Progenitor cell of endocrine pancreas (in vitro differentiated cells): ENCODE data around the gene MLH3. TPM values are rescaled to one million over a fixed set of nuclear protein-coding genes. Genes with fewer than 3 reads are reported as not detected.

Experiments used
- DNase-seq: peaks from one replicate; pipeline ENCODE4 v3.0.0; 2021; ENCODE audit warnings: low spot score; ENCODE audit not compliant: unreplicated experiment
- H3K27ac Mint-ChIP-seq: 2 replicates; pipeline ENCODE4 v1.8.0; 2021; ENCODE audit warnings: mild to moderate bottlenecking, moderate library complexity, mixed read lengths
- H3K27me3 Mint-ChIP-seq: 2 replicates; pipeline ENCODE4 v1.8.0; 2021; ENCODE audit warnings: mixed read lengths
- H3K36me3 Mint-ChIP-seq: 2 replicates; pipeline ENCODE4 v1.8.0; 2022; ENCODE audit warnings: mixed read lengths; ENCODE audit not compliant: insufficient read depth
- H3K4me1 Mint-ChIP-seq: 2 replicates; pipeline ENCODE4 v1.8.0; 2021; ENCODE audit warnings: low read depth, mixed read lengths
- H3K4me3 Mint-ChIP-seq: 2 replicates; pipeline ENCODE4 v1.8.0; 2021; ENCODE audit warnings: low read depth, mild to moderate bottlenecking, moderate library complexity, mixed read lengths
- H3K9me3 Mint-ChIP-seq: 2 replicates; pipeline ENCODE4 v1.8.0; 2021; ENCODE audit warnings: low read depth, mixed read lengths
- long read RNA-seq: library from polyadenylated mRNA; unstranded; transcript quantifications from one replicate; pipeline ENCODE4 v2.0.0, GENCODE V29; 2020
- total RNA-seq: library from RNA; stranded (reverse); gene quantifications from 2 replicates; pipeline ENCODE4 v1.2.1, GENCODE V29; 2021
- TF ChIP-seq, protein P1 (sequence below): fragments of 200-600 bp; sonication (generic); IDR thresholded peaks from one replicate; pipeline ENCODE4 v1.5.0; 2021; ENCODE audit warnings: antibody characterized with exemption, mild to moderate bottlenecking; ENCODE audit not compliant: unreplicated experiment

MLH3 gene
- total RNA-seq: 30.8 TPM in 2 replicates
- long read RNA-seq, full-length matches to known transcripts: 4 of 60 reads
- long read RNA-seq, partial matches to known transcripts: 50 of 60 reads
- long read RNA-seq, other reads (novel, unspliced or antisense): 6 of 60 reads

DNA sequence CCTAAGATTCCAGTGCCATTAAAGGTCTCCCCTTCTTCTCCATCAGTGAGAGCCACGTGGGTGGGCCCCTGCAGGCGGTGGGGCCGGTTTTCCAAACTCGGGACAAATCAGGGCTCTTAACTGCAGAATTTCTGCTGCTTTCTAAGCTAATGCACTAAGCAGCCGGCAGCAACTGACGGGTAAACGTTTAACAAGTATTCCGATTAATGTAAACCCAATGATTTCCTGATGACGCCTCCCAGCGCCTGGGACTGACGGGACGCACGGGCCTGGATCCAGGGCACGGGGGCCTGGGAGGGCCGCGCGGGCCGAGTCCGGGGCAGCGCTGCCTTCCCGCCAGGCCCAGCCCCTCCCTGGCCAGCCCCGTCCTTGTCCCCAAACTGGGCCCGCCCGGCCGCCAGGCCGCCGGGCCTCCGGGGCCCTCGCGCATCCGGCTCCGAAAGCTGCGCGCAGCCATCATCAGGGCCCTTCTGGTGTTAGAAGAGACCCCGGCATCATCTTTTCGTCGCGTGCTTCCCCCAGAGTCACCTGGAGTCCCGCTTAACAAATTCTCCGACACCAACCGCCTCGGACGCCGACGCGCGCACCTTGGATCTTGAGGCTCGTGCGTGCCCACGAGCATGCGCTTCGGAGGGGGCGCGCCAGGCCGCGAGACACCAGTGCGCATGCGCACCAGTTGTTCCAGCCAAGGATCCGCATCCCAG is at the start of gene MLH3:
Gene MLH3 (minus strand): TSS at position 616 of the 704 bp plus-strand sequence. CDS start 1,812 bp downstream, outside the sequence.
- H3K9me3 Mint-ChIP-seq: no peaks in the 10 kb centered on the region
- peaks cover 11% of the 10 kb centered on the region for H3K36me3 Mint-ChIP-seq
- peak; percentile 78 for DNase-seq
- H3K27ac Mint-ChIP-seq: peak within 1 kb of the TSS; percentile 99
- H3K27me3 Mint-ChIP-seq: no peaks in the 10 kb centered on the region
- peak within 1 kb of the TSS; percentile 86 for H3K4me3 Mint-ChIP-seq
- peaks cover 3% of the 10 kb centered on the region for H3K4me1 Mint-ChIP-seq
- TF ChIP-seq, protein P1, sequence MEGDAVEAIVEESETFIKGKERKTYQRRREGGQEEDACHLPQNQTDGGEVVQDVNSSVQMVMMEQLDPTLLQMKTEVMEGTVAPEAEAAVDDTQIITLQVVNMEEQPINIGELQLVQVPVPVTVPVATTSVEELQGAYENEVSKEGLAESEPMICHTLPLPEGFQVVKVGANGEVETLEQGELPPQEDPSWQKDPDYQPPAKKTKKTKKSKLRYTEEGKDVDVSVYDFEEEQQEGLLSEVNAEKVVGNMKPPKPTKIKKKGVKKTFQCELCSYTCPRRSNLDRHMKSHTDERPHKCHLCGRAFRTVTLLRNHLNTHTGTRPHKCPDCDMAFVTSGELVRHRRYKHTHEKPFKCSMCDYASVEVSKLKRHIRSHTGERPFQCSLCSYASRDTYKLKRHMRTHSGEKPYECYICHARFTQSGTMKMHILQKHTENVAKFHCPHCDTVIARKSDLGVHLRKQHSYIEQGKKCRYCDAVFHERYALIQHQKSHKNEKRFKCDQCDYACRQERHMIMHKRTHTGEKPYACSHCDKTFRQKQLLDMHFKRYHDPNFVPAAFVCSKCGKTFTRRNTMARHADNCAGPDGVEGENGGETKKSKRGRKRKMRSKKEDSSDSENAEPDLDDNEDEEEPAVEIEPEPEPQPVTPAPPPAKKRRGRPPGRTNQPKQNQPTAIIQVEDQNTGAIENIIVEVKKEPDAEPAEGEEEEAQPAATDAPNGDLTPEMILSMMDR: no peak

DNA sequence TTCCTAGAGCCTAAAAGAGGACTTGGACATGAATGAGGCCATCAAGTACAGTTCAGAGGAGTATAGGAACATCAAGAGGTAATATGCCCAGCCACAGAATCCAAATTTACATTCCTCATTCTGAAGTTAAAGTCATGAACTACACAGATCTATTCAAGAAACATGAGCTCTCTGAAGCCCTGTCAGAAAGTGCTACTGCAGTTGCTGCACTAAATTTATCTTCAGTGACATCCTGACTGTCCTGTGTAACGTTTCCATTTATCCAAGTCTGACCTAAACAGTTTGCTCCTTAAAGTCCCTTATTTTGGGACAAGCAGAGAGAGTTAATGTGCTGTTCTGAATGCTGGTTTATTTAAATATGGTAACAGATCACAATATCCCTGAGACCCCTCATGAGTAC is 47.4 kb upstream of the MLH3 start:
- Mint-ChIP-seq H3K27ac (no peak overlapping the region), H3K27me3 (no peaks in the 10 kb centered on the region), H3K9me3 (no peaks in the 10 kb centered on the region), H3K36me3 (peaks cover 40% of the 10 kb centered on the region), H3K4me1 (peaks cover 5% of the 10 kb centered on the region), H3K4me3 (no peak overlapping the region)
- TF ChIP-seq, protein P1: no peak
- DNase-seq: no peak

DNA sequence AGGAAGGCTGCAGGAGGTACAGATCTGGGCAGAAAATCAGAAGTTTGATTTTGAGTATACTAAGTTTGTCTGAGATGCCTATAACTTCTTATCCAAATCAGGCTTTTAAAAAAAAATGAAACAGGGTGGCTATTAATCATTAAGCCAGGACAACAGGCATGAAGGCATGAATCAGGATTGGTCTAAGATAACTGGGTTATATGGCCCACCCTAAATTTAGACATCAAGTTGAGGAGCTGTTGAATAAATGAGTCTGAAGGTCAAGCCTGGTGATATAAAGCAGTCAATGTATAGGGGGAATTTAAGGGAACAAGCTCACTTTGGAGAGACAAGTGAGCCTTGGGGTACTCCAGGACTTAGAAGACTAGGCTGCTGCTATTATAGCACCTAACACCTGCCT is 46.9 kb upstream of the MLH3 start:
- no peak for DNase-seq
- Mint-ChIP-seq H3K9me3 (no peaks in the 10 kb centered on the region), H3K27me3 (no peaks in the 10 kb centered on the region), H3K4me1 (peaks cover 5% of the 10 kb centered on the region), H3K27ac (no peak overlapping the region), H3K4me3 (no peak overlapping the region), H3K36me3 (peaks cover 38% of the 10 kb centered on the region)
- TF ChIP-seq, protein P1: no peak

DNA sequence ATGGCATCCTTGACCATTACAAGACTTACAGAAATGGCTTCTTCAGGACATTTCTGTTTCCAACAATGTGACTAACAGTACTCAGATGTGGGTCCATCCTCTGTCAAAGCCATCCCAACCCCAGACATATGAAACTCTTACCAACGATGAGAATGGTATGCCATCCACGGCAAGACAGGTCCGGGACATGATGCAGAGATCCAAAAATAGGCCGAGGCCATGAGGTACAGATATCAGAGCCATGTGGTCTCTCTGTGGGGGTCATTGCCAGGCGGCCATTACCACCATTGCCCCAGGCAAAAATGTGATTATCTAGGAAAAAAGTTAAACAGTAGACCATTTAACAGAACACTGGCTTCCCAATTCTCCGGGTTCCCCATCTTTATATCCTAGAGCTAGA is 45.7 kb upstream of the MLH3 start:
- H3K4me3 Mint-ChIP-seq: no peak overlapping the region
- TF ChIP-seq, protein P1: no peak
- H3K4me1 Mint-ChIP-seq: peaks cover 5% of the 10 kb centered on the region
- no peak overlapping the region for H3K27ac Mint-ChIP-seq
- H3K27me3 Mint-ChIP-seq: no peaks in the 10 kb centered on the region
- no peaks in the 10 kb centered on the region for H3K9me3 Mint-ChIP-seq
- peaks cover 36% of the 10 kb centered on the region for H3K36me3 Mint-ChIP-seq
- DNase-seq: no peak

DNA sequence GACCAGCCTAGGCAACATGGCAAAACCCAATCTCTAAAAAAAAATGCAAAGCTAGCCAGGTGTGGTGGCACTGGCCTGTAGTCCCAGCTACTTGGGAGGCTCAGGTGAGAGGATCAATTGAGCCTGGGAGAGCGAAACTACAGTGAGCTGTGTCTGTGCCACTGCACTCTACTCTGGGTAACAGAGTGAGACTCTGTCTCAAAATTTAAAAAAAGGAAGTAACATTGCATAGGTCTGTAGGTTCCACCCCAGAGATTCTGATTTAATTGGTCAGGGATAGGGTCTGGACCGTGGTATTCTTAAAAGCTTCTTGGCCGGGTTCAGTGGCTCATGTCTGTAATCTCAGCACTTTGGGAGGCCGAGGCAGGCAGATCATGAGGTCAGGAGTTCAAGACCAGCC is 44.4 kb upstream of the MLH3 start:
- Mint-ChIP-seq H3K27ac (no peak overlapping the region), H3K27me3 (no peaks in the 10 kb centered on the region), H3K4me3 (no peak overlapping the region), H3K4me1 (peaks cover 5% of the 10 kb centered on the region), H3K9me3 (no peaks in the 10 kb centered on the region), H3K36me3 (peaks cover 34% of the 10 kb centered on the region)
- TF ChIP-seq, protein P1: no peak
- no peak for DNase-seq
